GM18526 (cell line): Measurements from ENCODE around the gene CCDC74A.

Experiments
- POLR2A ChIP-seq: IDR thresholded peaks from 3 replicates; pipeline ENCODE4 v1.6.1; 2011; ENCODE audit not compliant: insufficient read length; ENCODE audit errors: extremely low read depth

Gene CCDC74A

GRCh38 chr2:131543385-131543891 lies 15.8 kb downstream of the CCDC74A start:
- no peak for TF ChIP-seq POLR2A

- TF ChIP-seq POLR2A: no peak
These were observed 25.2 kb downstream of the CCDC74A start for GRCh38 chr2:131552871-131553270.

- no peak for TF ChIP-seq POLR2A
These were observed 29.3 kb downstream of the CCDC74A start for GRCh38 chr2:131556998-131557397.

GRCh38 chr2:131557558-131558321 lies 30.1 kb downstream of the CCDC74A start:
- TF ChIP-seq POLR2A: no peak

- no peak for TF ChIP-seq POLR2A
These were observed 38.7 kb downstream of the CCDC74A start for GRCh38 chr2:131566371-131566770.

- TF ChIP-seq POLR2A: no peak
These were observed 40.2 kb downstream of the CCDC74A start for GRCh38 chr2:131567891-131568290.

GRCh38 chr2:131572175-131572574 lies 44.5 kb downstream of the CCDC74A start:
- no peak for TF ChIP-seq POLR2A

GRCh38 chr2:131577812-131578211 lies 50.1 kb downstream of the CCDC74A start:
- no peak for TF ChIP-seq POLR2A

GRCh38 chr2:131580187-131580586 lies 52.5 kb downstream of the CCDC74A start:
- no peak for TF ChIP-seq POLR2A
